HG02798 (cell line): Measurements from ENCODE around the gene WBP4.
"Not testable (repeated sequence)": the region's sequence is repeated elsewhere in the genome, so short reads cannot be mapped to it uniquely, and the experiment has no call there.

ENCODE experiments used
- ATAC-seq: cut with Tn5 transposase; IDR thresholded peaks from one replicate; pipeline ENCODE4 v1.9.1; 2021; ENCODE audit warnings: mild to moderate bottlenecking; ENCODE audit not compliant: unreplicated experiment, poor library complexity

The WBP4 gene

GRCh38 chr13:41042419-41042818 is 18.9 kb upstream of the WBP4 start:
- not testable (repeated sequence) for ATAC-seq

GRCh38 chr13:41048640-41049039 is 12.7 kb upstream of the WBP4 start:
- no peak for ATAC-seq

- ATAC-seq, result no peak
These were observed 11.5 kb upstream of the WBP4 start for GRCh38 chr13:41049480-41050440.

- no peak for ATAC-seq
These were observed 8.9 kb upstream of the WBP4 start for GRCh38 chr13:41052441-41052840.

GRCh38 chr13:41053384-41053826 is 7.9 kb upstream of the WBP4 start:
- peak; percentile 65 for ATAC-seq

GRCh38 chr13:41054212-41054877 is 7.0 kb upstream of the WBP4 start:
- ATAC-seq, result peak; percentile 36

- no peak for ATAC-seq
These were observed 6.2 kb upstream of the WBP4 start for GRCh38 chr13:41054919-41055619.

GRCh38 chr13:41056194-41056593 is 5.1 kb upstream of the WBP4 start:
- ATAC-seq, result no peak

GRCh38 chr13:41056826-41057711 is 4.2 kb upstream of the WBP4 start:
- ATAC-seq, result no peak

GRCh38 chr13:41058295-41059070 is 2.8 kb upstream of the WBP4 start:
- no peak for ATAC-seq

GRCh38 chr13:41059456-41060081 is 1.7 kb upstream of the WBP4 start:
- no peak for ATAC-seq

GRCh38 chr13:41060082-41060723 is 1.1 kb upstream of the WBP4 start:
- peak; percentile 44 for ATAC-seq

- ATAC-seq, result peak; percentile 40
These were observed 610 bp upstream of the WBP4 start for GRCh38 chr13:41060724-41061074.

- ATAC-seq, result peak; percentile 31
These were observed 867 bp downstream of the WBP4 start for GRCh38 chr13:41061914-41062837.

- no peak for ATAC-seq
These were observed 3.2 kb downstream of the WBP4 start for GRCh38 chr13:41064493-41064892.

GRCh38 chr13:41065078-41065477 is 3.8 kb downstream of the WBP4 start:
- ATAC-seq, result no peak

- no peak for ATAC-seq
These were observed 13.2 kb downstream of the WBP4 start for GRCh38 chr13:41074523-41074922.
